CD4-positive, alpha-beta T cell (primary cell): ENCODE measurements around the gene MT1X. TPM values are rescaled to one million over a fixed set of nuclear protein-coding genes. Genes with fewer than 3 reads are reported as not detected.

ENCODE experiments used
- ATAC-seq: fragments of 200-7000 bp; cut with Tn5 transposase; one replicate; pipeline ENCODE4 v1.10.0; 2022; ENCODE audit warnings: mild to moderate bottlenecking; ENCODE audit not compliant: poor library complexity
- CTCF ChIA-PET: fragments of 350-600 bp; sonication (Branson Sonifier 250); formaldehyde crosslinking; loops from one replicate; lab custom pipeline; 2021; ENCODE audit warnings: antibody characterized with exemption, inconsistent platforms; lab: Charles Lee
- POLR2A ChIA-PET: fragments of 350-600 bp; sonication (Branson Sonifier 250); formaldehyde crosslinking; loops from one replicate; lab custom pipeline; 2021; ENCODE audit warnings: antibody characterized with exemption, inconsistent platforms; lab: Charles Lee
- DNase-seq, 14 experiments: peaks; one replicate each; pipeline ENCODE4 v3.0.0-alpha.2; 2013 to 2020; ENCODE audit warnings: mixed read lengths in 2 of 14
- H3K27ac ChIP-seq, 2 donors: one replicate each; pipeline versions ENCODE4 v1.5.1 to v1.7.0; 2013; ENCODE audit warnings: low read length in 2 of 2, low read depth in 1 of 2, mild to moderate bottlenecking in 1 of 2
- H3K27me3 ChIP-seq, 2 experiments: 1 replicate in 1 of 2; 2 replicates in 1 of 2; pipeline versions ENCODE4 v1.6.1 to v1.7.0; 2013; ENCODE audit warnings: low read length in 2 of 2, control low read depth in 1 of 2, mild to moderate bottlenecking in 1 of 2, moderate library complexity in 1 of 2; ENCODE audit not compliant: insufficient read depth in 2 of 2, control insufficient read depth in 1 of 2
- H3K36me3 ChIP-seq: one replicate; pipeline ENCODE4 v1.6.1; 2013; ENCODE audit warnings: low read length, control low read depth; ENCODE audit not compliant: insufficient read depth
- H3K4me1 ChIP-seq: one replicate; pipeline ENCODE4 v1.6.1; 2013; ENCODE audit warnings: low read length, control low read depth; ENCODE audit not compliant: insufficient read depth
- H3K4me3 ChIP-seq: one replicate; pipeline ENCODE4 v1.5.1; 2013; ENCODE audit warnings: mild to moderate bottlenecking, low read length, moderate library complexity
- H3K9me3 ChIP-seq, 2 experiments: 1 replicate in 1 of 2; 2 replicates in 1 of 2; pipeline versions ENCODE4 v1.6.1 to v1.7.0; 2013; ENCODE audit warnings: low read length in 2 of 2, mild to moderate bottlenecking in 2 of 2, control low read depth in 1 of 2, moderate library complexity in 1 of 2; ENCODE audit not compliant: control insufficient read depth in 1 of 2, insufficient read depth in 1 of 2
- H3K27ac Mint-ChIP-seq: one replicate; pipeline ENCODE4 v1.8.0; 2020; ENCODE audit warnings: mixed read lengths
- H3K27me3 Mint-ChIP-seq: one replicate; pipeline ENCODE4 v1.8.0; 2021; ENCODE audit warnings: mixed read lengths
- H3K36me3 Mint-ChIP-seq: one replicate; pipeline ENCODE4 v1.8.0; 2021; ENCODE audit warnings: low read depth, mixed read lengths
- H3K4me1 Mint-ChIP-seq: one replicate; pipeline ENCODE4 v1.8.0; 2021; ENCODE audit warnings: low read depth, mixed read lengths
- H3K4me3 Mint-ChIP-seq: one replicate; pipeline ENCODE4 v1.8.0; 2020; ENCODE audit warnings: mild to moderate bottlenecking, mixed read lengths
- H3K9me3 Mint-ChIP-seq: one replicate; pipeline ENCODE4 v1.8.0; 2020; ENCODE audit warnings: mixed read lengths
- CTCF ChIP-seq: fragments of 200-600 bp; IDR thresholded peaks from one replicate; pipeline ENCODE4 v1.8.0; 2022; ENCODE audit warnings: antibody characterized with exemption, mild to moderate bottlenecking
- intact Hi-C, 2 experiments: fragments of 100-400 bp; cut with DNase I in 1 of 2; cut with micrococcal nuclease in 1 of 2; formaldehyde crosslinking; loops; one replicate each; pipeline versions ENCODE4 v1.15.1 to v1.9.0; 2023 to 2025; cut with DNase I, micrococcal nuclease
- total RNA-seq, 174 experiments: library from RNA in 2 of 174; stranded (reverse) in 2 of 174; gene quantifications; one replicate each; pipeline ENCODE4 v1.2.3 and lab custom pipeline; 2021 to 2026

MT1X gene
- total RNA-seq, 2 experiments from 2014 or later = 10.9 to 14.1 TPM

GRCh38 chr16:56684256-56684925 lies 2.1 kb downstream of the MT1X start:
- DNase-seq = no peak
- Histone ChIP-seq H3K9me3 (peaks cover 0 to 3% of the 10 kb centered on the region in 2 experiments), H3K27ac (no peak overlapping the region), H3K4me1 (peaks cover 28% of the 10 kb centered on the region), H3K36me3 (no peaks in the 10 kb centered on the region), H3K4me3 (no peak overlapping the region), H3K27me3 (no peaks in the 10 kb centered on the region)
- peaks cover 8% of the 10 kb centered on the region for H3K36me3 Mint-ChIP-seq
- H3K4me1 Mint-ChIP-seq = peaks cover 27% of the 10 kb centered on the region
- no peaks in the 10 kb centered on the region for H3K9me3 Mint-ChIP-seq
- no peaks in the 10 kb centered on the region for H3K27me3 Mint-ChIP-seq
- CTCF ChIA-PET = interaction anchor here (2.7 kb wide), 1 partner anchor 17 kb away, joined by 11 read pairs; no protein-coding TSS in a partner anchor
- no peak for TF ChIP-seq CTCF
- peak overlapping the region; percentile 62 for H3K27ac Mint-ChIP-seq
- POLR2A ChIA-PET = no interaction called here
- ATAC-seq = no peak
- H3K4me3 Mint-ChIP-seq = peak overlapping the region; percentile 96
- intact Hi-C loops = loop anchor here in 1 of 2 experiments (5.0 kb wide), 1 partner anchor 107 kb away; no protein-coding TSS in a partner anchor

- H3K4me3 Mint-ChIP-seq = no peak overlapping the region
- H3K27ac Mint-ChIP-seq = no peak overlapping the region
- H3K27me3 ChIP-seq = no peaks in the 10 kb centered on the region
- DNase-seq (no peak), ATAC-seq (no peak)
- H3K4me1 Mint-ChIP-seq = peaks cover 27% of the 10 kb centered on the region
- no peak overlapping the region for H3K4me3 ChIP-seq
- no peaks in the 10 kb centered on the region for H3K9me3 Mint-ChIP-seq
- intact Hi-C loops = loop anchor here in 1 of 2 experiments (5.0 kb wide), 1 partner anchor 108 kb away; no protein-coding TSS in a partner anchor
- ChIA-PET POLR2A (no interaction called here), CTCF (no interaction called here)
- H3K36me3 ChIP-seq = no peaks in the 10 kb centered on the region
- no peak overlapping the region for H3K27ac ChIP-seq
- peaks cover 8% of the 10 kb centered on the region for H3K36me3 Mint-ChIP-seq
- TF ChIP-seq CTCF = no peak
- H3K27me3 Mint-ChIP-seq = no peaks in the 10 kb centered on the region
- peaks cover 28% of the 10 kb centered on the region for H3K4me1 ChIP-seq
- H3K9me3 ChIP-seq = peaks cover 0 to 3% of the 10 kb centered on the region in 2 experiments
Observed at GRCh38 chr16:56684926-56685590, 2.8 kb downstream of the MT1X start.

- Histone ChIP-seq H3K4me1 (peaks cover 22% of the 10 kb centered on the region), H3K27ac (no peak overlapping the region), H3K36me3 (no peaks in the 10 kb centered on the region), H3K4me3 (no peak overlapping the region), H3K9me3 (peaks cover 0 to 7% of the 10 kb centered on the region in 2 experiments), H3K27me3 (no peaks in the 10 kb centered on the region)
- Mint-ChIP-seq H3K4me3 (no peak overlapping the region), H3K36me3 (peaks cover 8% of the 10 kb centered on the region), H3K27ac (no peak overlapping the region), H3K4me1 (peaks cover 21% of the 10 kb centered on the region), H3K9me3 (no peaks in the 10 kb centered on the region), H3K27me3 (no peaks in the 10 kb centered on the region)
- ATAC-seq (no peak), DNase-seq (no peak)
- ChIA-PET CTCF (no interaction called here), POLR2A (no interaction called here)
- TF ChIP-seq CTCF = no peak
- intact Hi-C loops = no loop called here
Observed at GRCh38 chr16:56686758-56687157, 4.5 kb downstream of the MT1X start.
